ENCODE data around the gene MANEA.

- no peak for TF ChIP-seq POLR2A (IDR thresholded peaks at IDR 0.05)
- no peak for TF ChIP-seq POLR2AphosphoS5 (IDR thresholded peaks at IDR 0.05)
Measured at GRCh38 chr6:95574811-95575210, 2.5 kb upstream of the MANEA start.

All from spleen (tissue), 3 donors.